Glutamatergic neuron (in vitro differentiated cells): ENCODE measurements around the gene TBC1D8. TPM values are rescaled to one million over a fixed set of nuclear protein-coding genes. Genes with fewer than 3 reads are reported as not detected.

Experiments used
- DNase-seq: peaks from one replicate; pipeline ENCODE4 v3.0.0; 2022
- H3K27ac Mint-ChIP-seq: one replicate; pipeline ENCODE4 v1.8.0; 2020; ENCODE audit warnings: mild to moderate bottlenecking, mixed read lengths, inconsistent platforms; ENCODE audit not compliant: unreplicated experiment
- H3K27me3 Mint-ChIP-seq: one replicate; pipeline ENCODE4 v1.8.0; 2020; ENCODE audit warnings: mild to moderate bottlenecking, moderate library complexity, mixed read lengths, inconsistent platforms; ENCODE audit not compliant: unreplicated experiment
- H3K36me3 Mint-ChIP-seq: one replicate; pipeline ENCODE4 v1.8.0; 2020; ENCODE audit warnings: mild to moderate bottlenecking, mixed read lengths, inconsistent platforms; ENCODE audit not compliant: unreplicated experiment
- H3K4me1 Mint-ChIP-seq: one replicate; pipeline ENCODE4 v1.8.0; 2020; ENCODE audit warnings: mild to moderate bottlenecking, low read depth, mixed read lengths, inconsistent platforms; ENCODE audit not compliant: unreplicated experiment
- H3K4me3 Mint-ChIP-seq: one replicate; pipeline ENCODE4 v1.8.0; 2020; ENCODE audit warnings: mild to moderate bottlenecking, mixed read lengths, inconsistent platforms; ENCODE audit not compliant: unreplicated experiment
- H3K9me3 Mint-ChIP-seq: one replicate; pipeline ENCODE4 v1.8.0; 2020; ENCODE audit warnings: mild to moderate bottlenecking, moderate library complexity, mixed read lengths, inconsistent platforms; ENCODE audit not compliant: unreplicated experiment
- CTCF ChIP-seq: fragments of 200-600 bp; sonication (generic); IDR thresholded peaks from one replicate; pipeline ENCODE4 v1.5.0; 2021; ENCODE audit not compliant: partially characterized antibody, unreplicated experiment
- total RNA-seq: library from RNA; stranded (reverse); fragmentation: NEBNext Ultra II Directional; extraction: Animal tissue kit (Norgen Biotek cat#: 25700); gene quantifications from one replicate; pipeline ENCODE4 v1.2.1, GENCODE V29; 2021; ENCODE audit not compliant: unreplicated experiment

TBC1D8 gene
- total RNA-seq, 1 donor from 2014 or later: 14.6 TPM

DNA sequence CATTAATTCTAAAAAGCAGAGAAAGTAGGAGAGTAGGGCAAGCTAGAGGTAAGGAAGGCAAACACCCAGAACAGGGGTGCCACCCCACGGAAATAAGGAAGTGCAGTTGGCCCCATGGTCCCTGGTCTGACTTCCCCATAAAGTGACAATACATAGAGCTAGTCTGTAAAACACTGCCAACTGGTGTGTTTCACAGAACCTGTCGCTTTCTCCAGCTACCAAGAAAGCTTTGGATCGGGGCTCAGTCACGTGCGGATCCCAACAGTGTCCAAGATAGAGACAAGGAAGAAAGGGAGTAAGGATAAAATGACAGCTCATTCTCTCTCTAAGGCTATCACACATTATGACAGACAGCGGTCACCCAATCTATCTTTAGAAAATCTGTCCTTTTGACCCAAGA is 36.4 kb downstream of the TBC1D8 start:
- Mint-ChIP-seq H3K27ac (no peak overlapping the region), H3K27me3 (peaks cover 3% of the 10 kb centered on the region), H3K4me1 (peaks cover 28% of the 10 kb centered on the region), H3K9me3 (peaks cover 2% of the 10 kb centered on the region), H3K36me3 (no peaks in the 10 kb centered on the region), H3K4me3 (peak overlapping the region; percentile 18)
- DNase-seq: no peak
- TF ChIP-seq CTCF: no peak

GRCh38 chr2:101114268-101114783 is 36.9 kb downstream of the TBC1D8 start:
- Mint-ChIP-seq H3K9me3 (peaks cover 2% of the 10 kb centered on the region), H3K4me1 (peaks cover 32% of the 10 kb centered on the region), H3K27ac (no peak overlapping the region), H3K4me3 (no peak overlapping the region), H3K27me3 (peaks cover 7% of the 10 kb centered on the region), H3K36me3 (no peaks in the 10 kb centered on the region)
- no peak for TF ChIP-seq CTCF
- no peak for DNase-seq

DNA sequence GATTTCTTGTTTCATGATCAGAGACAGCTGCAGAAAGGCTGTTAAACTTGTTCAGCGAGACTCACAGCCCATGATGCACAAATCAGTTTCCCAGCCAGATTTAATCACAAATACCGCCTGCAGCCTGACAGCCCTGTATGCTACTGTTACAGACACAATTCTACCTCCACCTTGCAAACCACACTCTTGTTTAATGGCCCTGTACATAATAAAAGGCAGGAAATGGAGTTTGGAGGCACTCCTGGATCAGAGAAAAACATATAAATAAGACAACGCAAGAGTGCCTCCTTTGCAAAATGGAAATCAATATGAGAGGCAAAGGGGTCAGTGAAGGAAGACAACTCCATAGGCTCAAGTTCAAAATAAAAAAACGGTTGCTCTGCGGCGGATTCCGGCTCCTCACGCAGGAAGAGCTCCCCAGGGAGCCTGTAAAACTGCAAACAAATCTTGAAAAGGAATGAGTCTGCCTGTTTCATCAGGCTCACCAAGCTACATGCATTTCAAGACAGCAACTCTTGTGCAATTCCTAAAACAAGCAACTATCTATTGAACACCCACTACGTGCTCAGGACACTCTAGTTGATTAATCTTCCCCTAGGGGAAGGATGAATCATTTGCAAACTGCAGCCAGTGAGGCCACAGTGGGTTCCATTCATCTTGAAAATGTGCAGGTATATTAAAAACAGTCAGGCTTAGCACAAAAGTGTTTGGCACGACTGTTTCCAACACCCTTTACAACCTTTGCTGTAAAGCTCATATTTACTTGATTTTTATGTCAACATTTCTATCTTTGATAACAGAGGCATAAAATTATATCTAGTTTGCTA is 37.5 kb downstream of the TBC1D8 start:
- TF ChIP-seq CTCF: no peak
- Mint-ChIP-seq H3K27me3 (peaks cover 7% of the 10 kb centered on the region), H3K9me3 (peaks cover 2% of the 10 kb centered on the region), H3K36me3 (no peaks in the 10 kb centered on the region), H3K27ac (no peak overlapping the region), H3K4me1 (peaks cover 36% of the 10 kb centered on the region), H3K4me3 (peak overlapping the region; percentile 35)
- no peak for DNase-seq

- Mint-ChIP-seq H3K4me3 (no peak overlapping the region), H3K27me3 (peaks cover 7% of the 10 kb centered on the region), H3K36me3 (no peaks in the 10 kb centered on the region), H3K27ac (no peak overlapping the region), H3K9me3 (peaks cover 2% of the 10 kb centered on the region), H3K4me1 (peaks cover 36% of the 10 kb centered on the region)
- DNase-seq: no peak
- TF ChIP-seq CTCF: no peak
These were observed 38.4 kb downstream of the TBC1D8 start for GRCh38 chr2:101112772-101113157.
